Right lung (tissue), 5 donors: ENCODE measurements around the gene KANK2. TPM values are rescaled to one million over a fixed set of nuclear protein-coding genes. Genes with fewer than 3 reads are reported as not detected.
"Not testable (repeated sequence)": the region's sequence is repeated elsewhere in the genome, so short reads cannot be mapped to it uniquely, and the experiment has no call there.

Experiments
- DNase-seq, 2 donors: peaks; one replicate each; pipeline ENCODE4 v3.0.0-alpha.2; 2013
- polyA plus RNA-seq, 5 donors: library from polyadenylated mRNA; unstranded; fragments of 120-200 nt; gene quantifications; one replicate each; pipeline versions ENCODE4 v1.2.1 to v1.2.3, GENCODE V29; 2013; ENCODE audit warnings: inconsistent platforms in 1 of 5, low replicate concordance in 1 of 5; ENCODE audit not compliant: insufficient read length in 5 of 5, insufficient read depth in 1 of 5

The KANK2 gene
- polyA plus RNA-seq, 5 donors, result 218 to 306 (median 249) TPM

DNA sequence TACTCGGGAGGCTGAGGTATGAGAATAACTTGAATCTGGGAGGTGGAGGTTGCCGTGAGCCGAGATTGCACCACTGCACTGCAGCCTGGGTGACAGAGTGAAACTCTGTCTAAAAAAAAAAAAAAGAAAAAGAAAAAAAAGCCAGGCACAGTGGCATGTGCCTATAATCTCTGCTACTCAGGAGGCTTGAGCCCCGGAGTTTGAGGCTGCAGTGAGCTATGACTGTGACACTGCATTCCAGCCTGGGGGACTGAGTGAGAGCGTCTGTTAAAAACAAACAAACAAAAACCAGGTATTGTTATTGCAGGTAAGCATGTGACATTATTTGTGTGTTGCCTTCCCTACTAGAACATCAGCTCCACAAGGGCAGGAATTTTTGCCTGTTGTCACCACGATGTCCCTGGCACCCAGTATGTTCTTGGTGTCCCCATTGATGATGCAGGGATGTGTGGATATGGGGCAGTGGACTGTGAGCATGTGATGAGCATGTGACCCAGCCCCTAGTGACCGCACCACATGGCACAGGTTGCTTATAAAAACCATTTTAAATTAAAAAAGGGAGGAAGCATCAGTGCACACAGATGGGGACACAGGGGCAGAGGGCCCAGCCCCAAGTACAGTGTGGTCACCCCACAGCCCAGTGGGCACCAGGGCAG lies 1.6 kb upstream of the KANK2 start:
- DNase-seq, result no peak

DNA sequence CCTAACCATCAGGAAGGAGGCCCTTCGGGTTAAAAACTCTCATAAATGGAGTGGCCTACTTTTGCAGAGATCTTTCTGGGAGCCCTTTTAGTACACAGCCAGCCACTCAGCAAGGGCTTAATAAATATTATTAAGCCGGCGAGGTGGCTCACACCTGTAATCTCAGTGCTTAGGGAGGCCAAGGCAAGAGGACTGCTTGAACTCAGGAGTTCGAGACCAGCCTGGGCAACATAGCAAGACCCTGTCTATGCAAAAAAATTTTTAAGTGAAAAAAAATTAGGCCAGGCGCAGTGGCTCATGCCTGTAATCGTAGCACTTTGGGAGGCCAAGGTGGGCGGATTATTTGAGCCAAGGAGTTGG lies 810 bp upstream of the KANK2 start:
- no peak for DNase-seq

DNA sequence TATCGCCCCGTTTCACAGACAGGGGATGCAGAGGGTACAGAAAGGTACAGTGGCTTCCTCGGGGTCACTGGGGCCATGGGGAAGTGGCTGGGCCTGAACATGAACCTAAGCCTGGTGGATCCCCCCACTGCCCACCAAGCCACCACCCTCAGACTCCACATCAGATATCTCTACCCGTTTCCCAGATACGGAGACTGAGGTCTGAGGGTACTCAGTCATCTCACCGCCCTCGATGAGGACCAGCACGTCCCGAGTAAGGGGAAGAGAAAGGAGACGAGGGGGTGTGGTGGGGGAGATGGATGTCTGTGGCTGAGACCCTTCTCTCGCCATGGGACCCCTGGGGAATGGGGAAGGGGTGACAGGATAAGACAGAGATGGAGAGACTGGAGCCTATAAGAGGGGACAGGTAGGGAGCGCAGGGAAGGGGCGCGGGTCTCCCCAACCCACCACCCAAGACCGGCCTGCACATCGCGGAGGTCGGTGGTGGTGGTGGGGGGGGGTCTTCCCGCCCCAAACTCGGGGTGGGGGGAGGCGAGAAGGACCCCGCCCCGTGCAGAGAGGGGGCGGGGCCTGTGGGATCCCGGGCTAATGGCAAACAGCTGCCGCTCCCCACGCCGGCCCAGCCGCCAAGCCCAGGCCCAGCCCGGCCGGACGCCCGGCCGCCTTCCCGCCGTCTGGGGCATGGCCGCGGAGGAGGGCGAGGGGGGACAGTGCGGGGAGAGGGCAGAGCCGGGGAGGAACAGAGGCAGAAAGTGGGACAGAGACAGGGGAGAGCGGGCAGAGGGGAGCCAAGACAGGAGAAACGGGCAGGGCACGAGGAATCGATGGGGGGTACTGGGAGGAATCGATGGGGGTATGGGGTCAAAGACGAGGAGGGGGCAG lies 698 bp downstream of the KANK2 start:
- DNase-seq, result peak in 1 of 2 donors; percentile 43

DNA sequence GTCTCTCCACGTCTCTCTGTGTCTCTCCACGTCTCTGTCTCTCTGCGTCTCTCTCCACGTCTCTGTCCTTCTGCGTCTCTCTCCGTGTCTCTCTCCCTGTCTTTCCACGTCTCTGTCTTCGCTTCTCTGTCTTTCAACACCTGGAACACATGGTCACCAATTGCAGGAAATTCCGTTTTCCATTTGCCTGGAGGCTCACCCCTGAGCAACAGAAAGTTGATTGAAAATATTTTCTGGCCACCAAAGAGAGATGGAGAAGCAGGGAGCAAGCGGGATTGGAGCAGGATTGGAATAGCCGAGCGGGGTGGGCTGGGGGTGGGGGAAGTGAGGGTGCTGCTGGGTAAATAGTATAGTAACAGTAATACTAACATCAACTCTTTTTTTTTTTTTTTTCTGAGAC lies 1.7 kb downstream of the KANK2 start:
- no peak for DNase-seq

DNA sequence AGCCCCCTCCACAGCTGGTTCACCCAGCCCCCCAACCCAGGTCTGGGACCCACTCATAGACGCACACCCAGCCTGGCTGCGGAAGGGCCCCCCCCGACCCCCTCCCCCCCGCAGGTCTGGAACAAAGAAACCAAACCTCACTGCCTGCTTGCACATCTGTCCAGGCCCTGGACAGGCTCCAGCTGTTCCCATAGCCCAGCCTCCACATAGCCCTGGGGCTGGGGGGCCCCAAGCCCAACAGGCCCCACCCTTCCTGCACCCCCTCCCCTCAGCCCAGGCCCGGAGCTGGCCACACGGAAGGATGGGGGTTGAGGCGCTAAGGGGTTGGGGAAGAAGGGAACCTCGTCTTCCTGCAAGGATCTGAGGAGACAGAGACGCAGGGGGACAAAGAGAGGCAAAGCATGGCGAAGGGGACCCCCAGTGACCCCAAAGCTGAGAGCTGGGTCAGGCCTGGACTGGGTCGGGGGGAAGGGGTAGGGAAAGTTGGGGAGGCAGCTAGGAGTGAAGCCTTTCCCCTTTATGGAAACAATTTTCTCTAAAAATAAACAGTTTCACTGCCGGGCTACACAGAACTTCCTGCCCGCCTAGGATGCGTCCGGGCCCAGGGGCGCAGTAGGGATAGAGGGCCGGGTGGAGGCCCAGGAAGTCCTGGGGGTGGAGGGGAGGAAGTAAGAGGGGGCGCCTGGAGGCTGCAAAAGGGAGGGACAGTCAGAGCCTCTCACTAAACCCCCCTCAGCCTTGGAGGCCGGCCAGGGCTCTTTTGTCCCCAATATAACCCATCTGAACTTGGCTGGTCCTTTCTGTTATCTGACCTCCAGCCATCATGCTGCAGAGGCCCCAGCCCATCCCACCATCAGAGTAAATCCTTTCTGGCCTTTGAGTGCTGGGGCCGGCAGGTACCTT lies 2.4 kb downstream of the KANK2 start:
- DNase-seq, result peak; percentile 52 to 55

DNA sequence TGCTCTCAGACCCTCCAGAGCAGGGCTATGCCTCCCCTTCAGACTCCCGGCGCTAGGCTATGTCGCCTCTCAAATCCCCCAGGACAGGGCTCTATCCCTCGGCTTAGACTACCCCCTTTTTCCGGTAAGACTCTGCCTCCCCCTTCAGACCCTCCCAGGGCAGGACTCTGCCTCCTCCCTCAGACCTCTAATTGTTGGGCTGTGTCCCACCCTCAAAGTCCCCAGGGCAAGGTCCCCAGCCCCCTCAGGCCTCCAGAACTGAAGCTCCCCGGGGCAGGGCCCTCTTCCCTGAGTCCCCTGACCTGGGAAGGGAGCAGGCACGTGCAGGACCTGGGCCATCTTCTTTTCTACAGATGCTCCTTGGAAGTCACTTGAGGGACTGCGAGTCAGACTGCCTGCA lies 3.2 kb downstream of the KANK2 start:
- no peak for DNase-seq

DNA sequence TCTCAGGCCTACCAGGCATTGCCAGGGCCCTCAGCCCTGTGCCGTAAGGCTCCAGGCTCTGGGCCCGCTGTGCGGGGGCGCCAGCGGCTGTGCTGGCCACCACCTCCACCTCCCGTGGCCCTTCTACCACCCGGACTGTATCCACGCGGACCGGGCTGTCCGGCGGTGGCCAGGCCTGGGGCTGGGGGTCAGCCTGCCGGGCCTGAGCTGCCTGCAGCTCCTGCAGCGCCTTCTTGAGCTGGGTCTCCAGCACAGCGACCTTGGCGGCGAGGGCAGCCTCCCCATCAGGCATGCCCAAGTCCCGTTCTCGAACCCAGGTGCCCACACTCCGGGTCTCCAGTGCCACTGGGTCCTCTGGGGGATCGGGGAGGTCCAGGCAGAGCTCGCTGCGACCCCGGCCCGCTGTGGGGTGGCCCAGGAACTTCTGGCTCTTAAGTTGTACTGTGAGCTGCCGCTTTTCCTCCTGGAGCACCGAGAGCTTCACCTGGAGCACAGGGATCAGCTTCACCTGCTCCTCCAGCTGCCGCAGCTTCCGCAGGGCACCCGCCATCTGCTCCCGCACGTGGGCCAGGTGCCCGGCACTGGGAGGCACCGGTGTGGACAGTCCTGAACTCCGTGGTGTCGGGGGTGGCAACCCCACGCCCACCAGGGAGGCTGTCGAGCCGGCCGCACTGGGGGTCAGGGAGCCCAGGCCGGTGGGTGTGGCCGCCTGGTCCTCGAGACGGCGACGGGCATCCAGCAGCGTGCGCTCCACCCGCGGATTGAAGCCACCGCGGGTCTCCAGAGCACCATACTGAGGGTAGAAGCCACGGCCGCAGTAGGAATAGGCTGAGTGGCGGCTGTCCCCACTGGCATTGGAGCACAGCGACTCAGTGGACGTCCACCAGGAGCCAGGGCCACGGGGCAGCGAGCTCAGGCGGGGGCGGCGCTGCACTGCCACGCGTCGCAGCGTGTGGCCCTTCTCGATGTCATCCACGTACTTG lies 4.1 kb downstream of the KANK2 start:
- no peak for DNase-seq

DNA sequence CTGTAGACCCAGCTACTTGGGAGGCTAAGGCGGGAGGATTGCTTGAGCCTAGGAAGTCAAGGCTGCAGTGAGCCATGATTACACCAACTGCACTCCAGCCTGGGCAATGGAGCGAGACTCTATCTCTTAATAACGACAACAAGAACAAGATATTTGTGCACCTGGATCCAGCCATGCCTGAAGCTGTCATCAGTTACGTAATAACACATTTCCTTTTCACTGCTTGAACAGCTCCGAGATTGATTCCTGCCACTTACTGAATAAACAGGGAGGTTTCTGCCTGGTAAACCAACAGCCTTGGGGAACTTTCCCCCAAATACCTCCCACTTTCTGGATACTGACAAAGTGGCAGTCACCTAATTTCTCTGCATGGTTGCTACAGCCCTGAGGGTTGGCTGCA lies 5.4 kb downstream of the KANK2 start:
- DNase-seq, result no peak

DNA sequence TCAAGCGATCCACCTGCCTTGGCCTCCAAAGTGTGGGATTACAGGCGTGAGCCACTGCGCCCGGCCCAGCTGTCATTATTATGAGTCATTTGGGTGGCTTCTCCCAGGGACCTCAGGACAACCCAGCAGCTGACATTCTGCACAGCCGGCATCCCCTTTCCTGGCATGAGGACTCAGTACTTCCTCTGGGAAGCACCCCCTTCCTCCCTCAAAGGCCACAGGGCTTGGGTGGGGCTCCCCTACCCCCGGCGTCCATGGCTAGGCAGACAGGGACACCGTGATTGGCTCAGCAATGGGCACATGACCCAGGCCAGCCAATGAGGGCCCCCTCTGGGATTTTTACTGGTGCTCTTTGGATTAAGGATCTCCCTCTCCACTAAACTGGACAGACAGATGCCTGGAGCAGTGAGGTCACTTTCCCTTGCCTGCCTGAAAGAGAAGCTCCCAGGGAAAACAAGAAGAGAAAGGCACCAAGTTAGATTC lies 6.0 kb downstream of the KANK2 start:
- DNase-seq, result no peak

DNA sequence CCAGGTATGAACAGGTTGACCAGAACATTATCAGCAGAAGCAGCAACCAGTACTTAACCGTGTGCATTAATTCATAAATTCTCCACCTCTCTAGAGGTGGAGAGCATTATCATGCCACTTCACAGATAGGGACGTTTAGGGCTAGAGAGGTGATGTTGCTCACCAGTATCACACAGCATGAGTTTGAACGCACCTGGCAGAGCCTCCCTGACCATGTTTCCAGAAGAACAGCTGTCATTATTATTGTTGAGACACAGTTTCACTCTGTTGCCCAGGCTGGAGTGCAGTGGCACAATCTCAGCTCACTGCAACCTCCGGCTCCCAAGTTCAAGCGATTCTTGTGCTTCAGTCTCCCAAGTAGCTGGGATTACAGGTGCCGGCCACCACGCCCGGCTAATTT lies 6.8 kb downstream of the KANK2 start:
- DNase-seq, result no peak

DNA sequence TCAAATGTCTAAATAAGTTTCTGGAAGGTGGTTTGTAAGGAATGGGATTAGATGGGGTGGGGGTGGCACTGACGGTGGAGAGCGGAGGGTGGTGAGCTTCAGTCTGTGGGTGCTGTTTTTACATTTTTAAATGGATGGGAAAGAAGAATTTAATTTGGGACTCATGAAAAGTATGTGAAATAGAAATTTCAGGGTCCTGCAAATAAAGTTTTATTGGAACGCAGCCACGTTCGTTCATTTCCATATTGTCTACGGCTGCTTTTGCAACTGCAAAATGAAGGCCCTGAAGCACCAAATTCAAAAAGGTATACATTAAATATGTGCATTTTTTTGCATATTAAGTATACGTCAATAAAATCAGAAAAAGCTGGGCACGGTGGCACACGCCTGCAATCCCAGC lies 9.9 kb downstream of the KANK2 start:
- DNase-seq, result no peak

DNA sequence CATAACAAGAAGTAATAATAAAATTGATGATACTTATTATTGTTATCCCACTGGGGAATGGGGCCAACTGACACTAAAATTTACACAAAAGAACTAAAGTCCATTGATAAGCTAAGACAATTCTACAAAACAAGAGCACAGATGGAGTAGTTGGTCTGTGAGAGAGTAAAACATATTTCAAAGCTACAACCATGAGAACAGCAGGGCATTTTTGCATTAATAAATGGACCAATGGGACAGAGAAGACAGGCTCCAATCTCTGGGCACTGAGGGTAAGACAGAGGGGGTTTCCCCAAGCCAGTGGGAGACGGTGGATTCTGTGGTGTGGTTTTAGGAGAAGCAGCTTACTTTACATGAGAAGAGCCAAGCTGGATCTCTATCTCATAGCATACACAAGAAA lies 14.4 kb downstream of the KANK2 start:
- DNase-seq, result no peak

DNA sequence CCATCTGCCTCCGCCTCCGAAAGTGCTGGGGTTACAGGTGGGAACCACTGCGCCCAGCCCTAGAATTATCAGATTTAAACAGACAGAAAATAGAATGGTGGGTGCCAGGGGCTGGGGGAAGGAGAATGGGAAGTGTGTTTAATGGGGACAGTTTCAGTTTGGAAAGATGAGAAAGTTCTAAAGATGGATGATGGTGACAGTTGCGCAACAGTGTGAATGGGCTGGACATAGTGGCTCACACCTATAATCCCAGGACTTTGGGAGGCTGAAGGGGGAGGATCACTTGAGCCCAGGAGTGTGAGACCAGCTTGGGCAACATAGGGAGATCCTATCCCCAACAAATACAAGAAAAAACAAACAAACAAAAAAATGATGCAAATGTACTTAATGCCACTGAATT lies 15.9 kb downstream of the KANK2 start:
- DNase-seq, result no peak

DNA sequence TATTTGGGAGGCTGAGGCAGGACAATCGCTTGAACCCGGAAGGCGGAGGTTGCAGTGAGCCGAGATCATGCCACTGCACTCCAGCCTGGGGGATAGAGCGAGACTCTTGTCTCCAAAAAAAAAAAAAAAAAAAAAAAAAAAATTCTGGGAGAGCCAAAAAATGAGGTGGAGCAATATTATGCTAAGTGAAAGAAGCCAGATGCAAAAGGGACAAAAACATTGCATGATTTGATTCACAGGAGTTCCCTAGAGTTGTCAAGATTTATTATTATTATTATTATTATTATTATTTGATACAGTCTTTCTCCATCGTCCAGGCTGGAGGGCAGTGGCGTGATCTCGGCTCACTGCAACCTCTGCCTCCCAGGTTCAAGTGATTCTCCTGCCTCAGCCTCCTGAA lies 16.4 kb downstream of the KANK2 start:
- not testable (repeated sequence) for DNase-seq

DNA sequence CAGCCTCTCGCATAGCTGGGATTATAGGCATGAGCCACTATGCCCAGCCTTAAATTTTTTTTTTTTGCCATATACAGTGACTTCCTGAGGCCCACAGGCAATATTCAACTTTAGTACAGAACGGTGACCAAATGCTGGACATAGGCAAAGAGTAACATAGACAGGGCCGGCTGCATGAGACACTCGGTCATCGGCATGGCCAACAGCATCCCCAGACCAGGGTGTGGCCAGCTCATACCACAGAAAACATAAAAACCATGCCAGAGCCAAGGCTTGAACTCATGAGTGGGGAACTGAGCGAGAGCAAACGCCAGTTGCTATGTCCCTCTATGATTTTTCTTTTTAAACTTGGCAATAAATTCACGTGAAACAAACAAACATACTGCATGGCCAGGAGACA lies 17.0 kb downstream of the KANK2 start:
- no peak for DNase-seq

DNA sequence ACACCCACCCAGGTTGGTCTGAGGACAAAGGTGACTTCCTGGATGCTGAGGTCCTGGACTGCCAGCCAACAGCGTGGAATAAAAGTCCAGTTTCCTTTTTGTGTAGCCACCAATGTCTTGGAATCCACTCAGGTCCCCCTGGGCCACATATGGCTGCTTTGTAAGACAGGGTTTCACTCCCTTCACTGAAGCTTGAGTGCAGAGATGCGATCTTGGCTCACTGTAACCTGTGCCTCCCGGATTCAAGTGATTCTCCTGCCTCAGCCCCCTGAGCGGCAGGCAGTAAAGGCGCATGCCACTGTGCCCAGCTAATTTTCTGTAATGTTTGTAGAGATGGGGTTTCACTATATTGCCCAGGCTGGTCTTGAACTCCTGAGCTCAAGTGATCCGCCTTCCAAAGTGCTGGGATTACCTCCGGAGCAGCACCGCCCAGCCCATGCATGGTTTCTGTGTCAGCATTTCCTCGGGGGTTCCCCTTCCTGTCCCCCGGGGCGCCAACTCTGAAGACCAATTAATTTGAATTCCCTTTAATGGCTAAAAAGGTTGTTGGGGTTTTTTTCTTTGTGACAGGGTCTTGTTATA lies 17.5 kb downstream of the KANK2 start:
- no peak for DNase-seq

DNA sequence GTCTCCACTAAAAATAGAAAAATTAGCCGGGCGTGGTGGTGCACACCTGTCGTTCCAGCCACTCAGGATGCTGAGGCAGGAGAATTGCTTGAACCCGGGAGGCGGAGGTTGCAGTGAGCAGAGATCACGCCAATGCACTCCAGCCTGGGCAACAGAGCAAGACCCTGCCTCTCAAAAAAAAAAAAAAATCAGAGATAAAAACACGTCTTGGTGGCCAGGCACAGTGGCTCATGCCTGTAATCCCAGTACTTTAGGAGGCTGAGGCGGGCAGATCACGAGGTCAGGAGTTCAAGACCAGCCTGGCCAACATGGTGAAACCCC lies 18.2 kb downstream of the KANK2 start:
- DNase-seq, result not testable (repeated sequence)

DNA sequence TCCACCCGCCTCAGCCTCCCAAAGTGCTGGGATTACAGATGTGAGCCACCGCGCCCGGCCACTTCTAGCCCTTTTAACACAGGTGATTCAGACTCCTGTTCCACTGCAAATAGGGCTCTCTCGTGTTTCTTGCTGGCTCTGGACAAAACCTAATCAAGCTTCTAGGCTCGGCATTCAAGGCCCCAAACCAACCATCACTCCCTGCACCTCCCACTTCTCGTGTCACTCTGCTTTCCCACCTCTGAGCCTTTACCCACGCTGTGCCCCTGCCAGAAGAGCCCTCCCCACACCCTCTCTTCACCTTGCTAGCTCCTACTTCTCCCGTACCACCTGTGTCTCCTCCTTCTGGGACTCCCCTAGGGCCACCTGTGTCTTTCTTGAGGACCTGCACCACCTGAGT lies 19.8 kb downstream of the KANK2 start:
- DNase-seq, result no peak

DNA sequence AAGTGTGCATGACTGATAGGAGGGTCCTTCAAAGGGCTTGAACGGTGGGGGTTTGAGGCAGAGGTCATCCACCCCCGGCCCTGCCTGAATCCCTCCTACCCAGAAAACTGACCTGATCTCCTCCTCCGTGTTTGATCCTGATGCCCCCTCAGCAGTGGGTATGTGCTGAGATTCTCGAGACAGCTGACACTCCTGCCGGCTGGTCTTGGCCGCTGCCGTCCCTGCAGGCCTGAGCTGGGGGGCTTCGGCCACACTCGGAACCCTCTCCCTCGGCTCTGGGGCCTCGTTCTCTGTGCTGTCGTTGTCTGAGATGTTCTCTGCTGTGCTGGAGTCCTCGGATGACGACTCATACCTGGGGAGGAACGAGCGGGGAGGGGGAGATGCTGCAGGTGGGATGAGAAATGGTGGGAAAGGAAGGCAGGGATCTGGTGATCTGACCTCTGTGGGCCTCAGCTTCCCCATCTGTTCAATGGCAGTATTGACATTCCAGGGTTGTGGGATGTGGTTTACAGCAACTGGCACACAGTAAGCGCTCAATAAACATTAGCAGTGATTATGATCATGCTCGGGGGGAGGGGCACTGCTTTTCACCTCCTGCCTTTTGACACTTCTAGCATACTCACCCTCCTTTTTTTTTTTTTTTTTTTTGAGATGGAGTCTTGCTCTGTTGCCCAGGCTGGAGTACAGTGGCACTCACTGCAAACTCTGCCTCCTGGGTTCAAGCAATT lies 20.7 kb downstream of the KANK2 start:
- no peak for DNase-seq

DNA sequence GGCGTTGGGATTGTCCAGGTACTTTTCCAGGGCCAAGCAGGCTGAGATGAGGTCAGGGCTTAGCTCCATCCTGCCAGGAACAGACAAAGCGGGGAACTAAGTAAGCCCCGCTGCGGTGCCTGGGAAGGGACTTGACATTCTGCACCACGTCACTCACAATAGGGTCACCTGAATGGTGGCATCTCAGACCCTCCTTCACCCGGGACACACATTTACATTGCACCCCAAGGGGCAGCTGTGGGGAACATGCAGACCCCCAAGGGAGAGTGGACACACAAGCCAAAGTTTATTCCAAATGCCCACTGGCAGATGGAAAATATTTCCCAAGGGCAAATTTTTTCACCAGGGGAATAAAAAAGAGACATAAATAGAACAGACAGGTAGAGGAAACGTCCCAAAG lies 21.4 kb downstream of the KANK2 start:
- no peak for DNase-seq
